GM12872 (cell line): Measurements from ENCODE around the gene CCNJ.

Experiments used
- TF ChIP-seq, protein P1 (sequence below): IDR thresholded peaks from 3 replicates; pipeline ENCODE4 v1.5.1; 2011; ENCODE audit warnings: low read depth, mild to moderate bottlenecking, low read length, moderate library complexity; ENCODE audit not compliant: insufficient read depth

Gene CCNJ

DNA sequence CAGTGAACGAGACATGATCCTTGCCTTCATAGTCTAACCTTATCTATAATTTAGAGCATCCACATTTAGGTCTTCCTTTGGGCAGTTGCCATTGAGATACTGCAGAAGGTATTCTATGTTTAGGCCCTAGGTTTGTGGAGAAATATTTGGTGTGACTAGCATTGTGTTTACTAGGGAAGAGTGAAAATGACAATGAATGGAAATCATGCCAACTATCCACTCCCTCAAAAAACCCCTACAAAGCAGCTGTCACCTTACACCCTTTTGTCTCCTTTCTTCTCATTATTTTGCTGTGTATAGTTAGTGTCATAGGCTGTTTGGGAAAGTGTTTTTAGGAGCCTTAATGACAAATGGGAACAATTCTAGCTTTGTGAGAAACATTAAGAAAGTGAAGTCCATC lies 3.2 kb downstream of the CCNJ start:
- TF ChIP-seq, protein P1, sequence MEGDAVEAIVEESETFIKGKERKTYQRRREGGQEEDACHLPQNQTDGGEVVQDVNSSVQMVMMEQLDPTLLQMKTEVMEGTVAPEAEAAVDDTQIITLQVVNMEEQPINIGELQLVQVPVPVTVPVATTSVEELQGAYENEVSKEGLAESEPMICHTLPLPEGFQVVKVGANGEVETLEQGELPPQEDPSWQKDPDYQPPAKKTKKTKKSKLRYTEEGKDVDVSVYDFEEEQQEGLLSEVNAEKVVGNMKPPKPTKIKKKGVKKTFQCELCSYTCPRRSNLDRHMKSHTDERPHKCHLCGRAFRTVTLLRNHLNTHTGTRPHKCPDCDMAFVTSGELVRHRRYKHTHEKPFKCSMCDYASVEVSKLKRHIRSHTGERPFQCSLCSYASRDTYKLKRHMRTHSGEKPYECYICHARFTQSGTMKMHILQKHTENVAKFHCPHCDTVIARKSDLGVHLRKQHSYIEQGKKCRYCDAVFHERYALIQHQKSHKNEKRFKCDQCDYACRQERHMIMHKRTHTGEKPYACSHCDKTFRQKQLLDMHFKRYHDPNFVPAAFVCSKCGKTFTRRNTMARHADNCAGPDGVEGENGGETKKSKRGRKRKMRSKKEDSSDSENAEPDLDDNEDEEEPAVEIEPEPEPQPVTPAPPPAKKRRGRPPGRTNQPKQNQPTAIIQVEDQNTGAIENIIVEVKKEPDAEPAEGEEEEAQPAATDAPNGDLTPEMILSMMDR = no peak

- TF ChIP-seq, protein P1 = no peak
Measured at GRCh38 chr10:96047004-96047649, 3.7 kb downstream of the CCNJ start.

- TF ChIP-seq, protein P1 = no peak
Measured at GRCh38 chr10:96049340-96049739, 6.0 kb downstream of the CCNJ start.

- TF ChIP-seq, protein P1 = no peak
Measured at GRCh38 chr10:96053985-96054384, 10.6 kb downstream of the CCNJ start.

- TF ChIP-seq, protein P1 = no peak
Measured at GRCh38 chr10:96056787-96057186, 13.4 kb downstream of the CCNJ start.

DNA sequence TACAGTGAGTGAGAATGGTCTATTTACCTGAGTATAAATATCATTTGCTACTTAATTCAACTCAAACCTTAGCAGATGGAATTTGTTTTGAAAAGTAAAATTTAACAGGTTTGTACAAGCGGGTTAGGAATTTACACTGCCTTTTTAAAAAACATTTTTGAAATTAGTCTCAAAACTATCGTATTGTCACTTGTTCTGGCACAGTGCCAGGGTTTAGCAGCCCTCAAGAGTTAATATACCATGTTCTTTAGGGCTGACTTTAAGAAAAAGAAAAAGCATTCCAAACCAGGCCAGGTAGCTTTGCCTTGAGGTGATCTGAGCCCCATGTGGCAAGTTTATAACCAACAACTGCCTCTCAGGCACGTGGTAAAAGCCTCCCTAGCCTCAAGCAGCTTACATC lies 17.8 kb downstream of the CCNJ start:
- TF ChIP-seq, protein P1 = no peak

- TF ChIP-seq, protein P1 = no peak
Measured at GRCh38 chr10:96072674-96073073, 29.3 kb downstream of the CCNJ start.

GRCh38 chr10:96073722-96074121 lies 30.3 kb downstream of the CCNJ start:
- TF ChIP-seq, protein P1 = no peak
